ENCODE results near the gene CRYBB1. TPM values are rescaled to one million over a fixed set of nuclear protein-coding genes. Genes with fewer than 3 reads are reported as not detected.

The CRYBB1 gene
- total RNA-seq, 2 donors from 2014 or later, result 0.33 to 1.7 TPM

DNA sequence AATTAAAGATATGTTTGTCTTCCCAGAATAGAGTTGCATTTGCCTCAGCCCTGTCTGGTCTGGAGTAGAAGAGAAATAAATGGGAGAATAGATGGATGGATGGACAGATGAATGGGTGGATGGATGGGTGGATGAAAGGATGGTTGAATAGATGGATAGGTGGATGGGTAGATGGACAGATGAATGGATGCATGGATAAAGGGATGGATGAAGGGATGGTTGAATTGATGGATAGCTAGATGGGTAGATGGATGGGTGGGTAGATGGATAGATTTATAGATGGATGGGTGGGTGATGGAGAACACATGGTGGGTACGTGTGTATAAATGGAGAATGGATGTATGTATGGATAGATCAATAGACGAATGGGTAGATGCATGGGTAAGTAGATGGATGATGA lies 8.5 kb downstream of the CRYBB1 start:
- 93 to 95% methylated on average over 2 of the region's 2 CpGs for WGBS, 2 experiments (ENCODE audit: insufficient coverage in 1 of 2, insufficient read length in 1 of 2)
- H3K4me1 ChIP-seq (ENCODE audit: control insufficient read depth, insufficient read depth, low read length), result peaks cover 4% of the 10 kb centered on the region
- no peak overlapping the region for H3K27ac Mint-ChIP-seq
- no peak for TF ChIP-seq CTCF (conservative IDR thresholded peaks at IDR 0.05)
- peaks cover 2% of the 10 kb centered on the region for H3K27me3 Mint-ChIP-seq (ENCODE audit: insufficient read depth)
- no peaks in the 10 kb centered on the region for H3K36me3 ChIP-seq (ENCODE audit: control insufficient read depth, insufficient read depth, low read length)
- no peak overlapping the region for H3K4me3 ChIP-seq (ENCODE audit: low read length)
- H3K4me1 Mint-ChIP-seq, result peaks cover 26% of the 10 kb centered on the region
- no peak for DNase-seq
- no peaks in the 10 kb centered on the region for H3K9me3 Mint-ChIP-seq
- H3K36me3 Mint-ChIP-seq (ENCODE audit: low read depth), result no peaks in the 10 kb centered on the region
- H3K27ac ChIP-seq (ENCODE audit: low read depth, low read length), result no peak overlapping the region
- no peak overlapping the region for H3K9ac ChIP-seq (ENCODE audit: extremely low read depth, low read length, poor library complexity, severe bottlenecking)
- H3K9me3 ChIP-seq (ENCODE audit: control insufficient read depth, low read length), result no peaks in the 10 kb centered on the region
- no peak overlapping the region for H3K4me3 Mint-ChIP-seq
- no peaks in the 10 kb centered on the region for H3K27me3 ChIP-seq (ENCODE audit: control insufficient read depth, insufficient read depth, low read length, poor library complexity, severe bottlenecking)

DNA sequence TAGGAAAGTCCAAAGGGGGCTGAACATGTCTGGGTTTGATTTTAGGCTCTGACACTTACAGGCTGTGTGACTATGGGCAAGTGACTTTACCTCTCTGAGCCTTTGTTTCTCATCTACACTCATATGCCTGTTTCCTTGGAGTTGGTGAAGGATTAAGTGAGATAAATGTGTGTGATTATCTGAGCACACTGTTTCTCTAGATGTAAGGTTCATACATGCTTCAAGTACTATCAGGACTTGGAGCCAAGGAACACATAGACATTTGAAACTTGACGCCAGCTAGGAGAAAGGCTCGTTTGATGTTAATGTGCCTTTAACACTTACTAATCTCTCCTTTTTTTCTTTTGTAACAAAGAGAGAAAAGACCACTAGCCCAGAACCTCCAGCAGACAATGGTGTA lies 9.7 kb downstream of the CRYBB1 start:
- no peak overlapping the region for H3K4me3 Mint-ChIP-seq
- no peak overlapping the region for H3K4me3 ChIP-seq (ENCODE audit: low read length)

GRCh38 chr22:26606611-26607010 lies 11.2 kb downstream of the CRYBB1 start:
- Histone ChIP-seq H3K36me3 (ENCODE audit: control insufficient read depth, insufficient read depth, low read length) (no peaks in the 10 kb centered on the region), H3K27me3 (ENCODE audit: control insufficient read depth, insufficient read depth, low read length, poor library complexity, severe bottlenecking) (no peaks in the 10 kb centered on the region), H3K4me1 (ENCODE audit: control insufficient read depth, insufficient read depth, low read length) (no peaks in the 10 kb centered on the region), H3K9ac (ENCODE audit: extremely low read depth, low read length, poor library complexity, severe bottlenecking) (no peak overlapping the region), H3K4me3 (ENCODE audit: low read length) (no peak overlapping the region), H3K27ac (ENCODE audit: low read depth, low read length) (no peak overlapping the region), H3K9me3 (ENCODE audit: control insufficient read depth, low read length) (no peaks in the 10 kb centered on the region)
- Mint-ChIP-seq H3K4me3 (no peak overlapping the region), H3K36me3 (ENCODE audit: low read depth) (no peaks in the 10 kb centered on the region), H3K9me3 (no peaks in the 10 kb centered on the region), H3K27ac (no peak overlapping the region), H3K4me1 (peaks cover 17% of the 10 kb centered on the region), H3K27me3 (ENCODE audit: insufficient read depth) (no peaks in the 10 kb centered on the region)
- no peak for TF ChIP-seq CTCF (conservative IDR thresholded peaks at IDR 0.05)
- 94 to 100% methylated on average over 1 to 4 of the region's 4 CpGs for WGBS, 2 experiments (ENCODE audit: insufficient coverage in 1 of 2, insufficient read length in 1 of 2)
- no peak for DNase-seq

More for the DNA sequence above, 9.7 kb downstream of the CRYBB1 start:
- Histone ChIP-seq H3K9ac (ENCODE audit: extremely low read depth, low read length, poor library complexity, severe bottlenecking) (no peak overlapping the region), H3K4me1 (ENCODE audit: control insufficient read depth, insufficient read depth, low read length) (peaks cover 3% of the 10 kb centered on the region), H3K36me3 (ENCODE audit: control insufficient read depth, insufficient read depth, low read length) (no peaks in the 10 kb centered on the region), H3K27me3 (ENCODE audit: control insufficient read depth, insufficient read depth, low read length, poor library complexity, severe bottlenecking) (no peaks in the 10 kb centered on the region), H3K9me3 (ENCODE audit: control insufficient read depth, low read length) (no peaks in the 10 kb centered on the region), H3K27ac (ENCODE audit: low read depth, low read length) (no peak overlapping the region)
- peak overlapping the region; percentile 26 for H3K27ac Mint-ChIP-seq
- 44% methylated on average over 2 of the region's 2 CpGs; no CpG with 5 or more reads in 1 of the 2 experiments for WGBS, 2 experiments (ENCODE audit: insufficient coverage in 1 of 2, insufficient read length in 1 of 2)
- TF ChIP-seq CTCF (conservative IDR thresholded peaks at IDR 0.05), result no peak
- no peaks in the 10 kb centered on the region for H3K9me3 Mint-ChIP-seq
- no peaks in the 10 kb centered on the region for H3K36me3 Mint-ChIP-seq (ENCODE audit: low read depth)
- DNase-seq, result no peak
- peaks cover 20% of the 10 kb centered on the region for H3K4me1 Mint-ChIP-seq
- peaks cover 2% of the 10 kb centered on the region for H3K27me3 Mint-ChIP-seq (ENCODE audit: insufficient read depth)

All from endodermal cell (in vitro differentiated cells).